ENCODE measurements around the gene HTR3D.

The HTR3D gene

DNA sequence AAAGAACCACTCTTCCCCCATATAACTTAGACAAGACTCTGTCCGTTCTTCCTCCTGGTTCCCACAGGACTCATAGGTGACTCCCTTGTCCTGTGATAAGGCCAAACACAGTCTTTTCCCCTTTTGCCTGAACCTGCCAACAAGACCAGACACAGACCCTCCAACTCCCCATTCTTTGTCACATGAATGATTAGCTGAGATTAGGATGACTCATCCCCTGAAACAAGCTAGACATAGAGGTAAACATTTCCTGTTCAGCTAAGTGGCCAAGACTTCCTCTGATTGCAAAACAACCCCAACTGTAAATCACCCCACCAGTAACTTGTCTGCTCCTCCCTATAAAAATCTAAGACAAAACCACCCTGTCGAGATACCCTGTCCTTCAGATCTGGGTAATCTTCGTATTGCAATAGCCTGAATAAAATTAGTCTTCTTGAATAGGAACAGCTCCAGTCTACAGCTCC, 53.9 kb downstream of the HTR3D start:
- Histone ChIP-seq H3K9me3 (ENCODE audit: low read length) (peaks cover 6% of the 10 kb centered on the region; the same call in 1 of the 2 replicates), H4K20me1 (ENCODE audit: insufficient read depth, low read length) (no peaks in the 10 kb centered on the region), H3K4me3 (ENCODE audit: low read depth, low read length, poor library complexity, severe bottlenecking) (no peak overlapping the region), H3K4me1 (ENCODE audit: insufficient read depth, low read length, severe bottlenecking) (no peaks in the 10 kb centered on the region), H3K9me2 (ENCODE audit: low read depth, low read length) (no peaks in the 10 kb centered on the region), H3K4me2 (ENCODE audit: low read length) (no peak overlapping the region), H2AFZ (ENCODE audit: low read length) (no peak overlapping the region), H3F3A (ENCODE audit: insufficient read depth, low read length) (no peaks in the 10 kb centered on the region), H3K27ac (ENCODE audit: low read depth, low read length, poor library complexity, severe bottlenecking) (no peak overlapping the region), H3K9ac (ENCODE audit: low read length) (no peak overlapping the region), H3K79me2 (ENCODE audit: insufficient read depth, low read length) (no peaks in the 10 kb centered on the region), H3K27me3 (ENCODE audit: insufficient read depth, low read length) (peaks cover 21% of the 10 kb centered on the region; the same call in 1 of the 2 replicates), H3K36me3 (ENCODE audit: insufficient read depth, low read length) (no peaks in the 10 kb centered on the region)
- TF ChIP-seq, protein P1, sequence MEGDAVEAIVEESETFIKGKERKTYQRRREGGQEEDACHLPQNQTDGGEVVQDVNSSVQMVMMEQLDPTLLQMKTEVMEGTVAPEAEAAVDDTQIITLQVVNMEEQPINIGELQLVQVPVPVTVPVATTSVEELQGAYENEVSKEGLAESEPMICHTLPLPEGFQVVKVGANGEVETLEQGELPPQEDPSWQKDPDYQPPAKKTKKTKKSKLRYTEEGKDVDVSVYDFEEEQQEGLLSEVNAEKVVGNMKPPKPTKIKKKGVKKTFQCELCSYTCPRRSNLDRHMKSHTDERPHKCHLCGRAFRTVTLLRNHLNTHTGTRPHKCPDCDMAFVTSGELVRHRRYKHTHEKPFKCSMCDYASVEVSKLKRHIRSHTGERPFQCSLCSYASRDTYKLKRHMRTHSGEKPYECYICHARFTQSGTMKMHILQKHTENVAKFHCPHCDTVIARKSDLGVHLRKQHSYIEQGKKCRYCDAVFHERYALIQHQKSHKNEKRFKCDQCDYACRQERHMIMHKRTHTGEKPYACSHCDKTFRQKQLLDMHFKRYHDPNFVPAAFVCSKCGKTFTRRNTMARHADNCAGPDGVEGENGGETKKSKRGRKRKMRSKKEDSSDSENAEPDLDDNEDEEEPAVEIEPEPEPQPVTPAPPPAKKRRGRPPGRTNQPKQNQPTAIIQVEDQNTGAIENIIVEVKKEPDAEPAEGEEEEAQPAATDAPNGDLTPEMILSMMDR (IDR thresholded peaks at IDR 0.05; ENCODE audit: low read length), result no peak
- no peak for TF ChIP-seq EZH2 (IDR thresholded peaks at IDR 0.05; ENCODE audit: borderline replicate concordance, low read length)

Measured in OCI-LY1 (cell line).